Cardiac muscle cell (in vitro differentiated cells and primary cell): ENCODE results near the gene RSPO4. TPM values are rescaled to one million over a fixed set of nuclear protein-coding genes. Genes with fewer than 3 reads are reported as not detected.

ENCODE experiments used
- DNase-seq, 2 donors: peaks; one replicate each; pipeline versions ENCODE4 v3.0.0 to v3.0.0-alpha.2; 2010 to 2017; ENCODE audit warnings: low read depth in 1 of 2, low spot score in 1 of 2
- H3K27ac ChIP-seq: fragments of 200-600 bp; sonication (generic); 2 replicates; pipeline ENCODE4 v1.5.1; 2016
- H3K27me3 ChIP-seq: fragments of 200-600 bp; sonication (generic); 2 replicates; pipeline ENCODE4 v1.6.0; 2016; ENCODE audit warnings: control low read depth
- H3K36me3 ChIP-seq: fragments of 200-600 bp; sonication (generic); 2 replicates; pipeline ENCODE4 v1.5.1; 2016; ENCODE audit warnings: control low read depth
- H3K4me1 ChIP-seq: fragments of 200-600 bp; sonication (generic); 2 replicates; pipeline ENCODE4 v1.8.1; 2017; ENCODE audit warnings: low read depth, mild to moderate bottlenecking, mixed run types
- H3K4me3 ChIP-seq: fragments of 200-600 bp; sonication (generic); 2 replicates; pipeline ENCODE4 v1.5.1; 2016; ENCODE audit warnings: mild to moderate bottlenecking
- H3K9me3 ChIP-seq: fragments of 200-600 bp; sonication (generic); 2 replicates; pipeline ENCODE4 v1.5.1; 2017; ENCODE audit warnings: low read depth, mild to moderate bottlenecking, control low read depth
- CTCF ChIP-seq: IDR thresholded peaks from 2 replicates; pipeline ENCODE4 v1.5.1; 2012; ENCODE audit warnings: low read depth, mild to moderate bottlenecking, low read length
- polyA plus RNA-seq: library from polyadenylated mRNA; unstranded; fragments of >200 nt; fragmentation: Nextera tagmentation; extraction: Ambion mirVana; gene quantifications from 2 replicates; pipeline ENCODE4 v1.2.1, GENCODE V29; 2016
- total RNA-seq: library from RNA; depleted of rRNA; stranded (reverse); fragments of >200 nt; gene quantifications from 2 replicates; pipeline ENCODE4 v1.2.3, GENCODE V29; 2016

Gene RSPO4
- total and polyA plus RNA-seq, 2 experiments from 2014 or later = 8.1 to 8.4 TPM

GRCh38 chr20:955111-955510, 47.0 kb downstream of the RSPO4 start:
- no peak overlapping the region for H3K27ac ChIP-seq
- DNase-seq = no peak

GRCh38 chr20:953742-954141, 48.4 kb downstream of the RSPO4 start:
- H3K9me3 ChIP-seq = no peaks in the 10 kb centered on the region
- no peak overlapping the region for H3K4me3 ChIP-seq
- no peak overlapping the region for H3K27ac ChIP-seq
- no peaks in the 10 kb centered on the region for H3K4me1 ChIP-seq
- H3K36me3 ChIP-seq = no peaks in the 10 kb centered on the region
- no peaks in the 10 kb centered on the region for H3K27me3 ChIP-seq
- DNase-seq = peak; percentile 14 to 45
- TF ChIP-seq CTCF = peak; percentile 48

More at GRCh38 chr20:955111-955510, 47.0 kb downstream of the RSPO4 start:
- H3K4me3 ChIP-seq = no peak overlapping the region
- no peaks in the 10 kb centered on the region for H3K9me3 ChIP-seq
- H3K36me3 ChIP-seq = no peaks in the 10 kb centered on the region
- H3K4me1 ChIP-seq = no peaks in the 10 kb centered on the region
- no peak for TF ChIP-seq CTCF
- H3K27me3 ChIP-seq = no peaks in the 10 kb centered on the region

- no peak overlapping the region for H3K27ac ChIP-seq
- no peak overlapping the region for H3K4me3 ChIP-seq
- H3K36me3 ChIP-seq = no peaks in the 10 kb centered on the region
- no peak for DNase-seq
- H3K4me1 ChIP-seq = no peaks in the 10 kb centered on the region
- H3K27me3 ChIP-seq = no peaks in the 10 kb centered on the region
- H3K9me3 ChIP-seq = no peaks in the 10 kb centered on the region
- TF ChIP-seq CTCF = no peak
These were observed 49.8 kb downstream of the RSPO4 start for GRCh38 chr20:952196-952795.

- no peak overlapping the region for H3K4me3 ChIP-seq
- H3K36me3 ChIP-seq = no peaks in the 10 kb centered on the region
- no peaks in the 10 kb centered on the region for H3K27me3 ChIP-seq
- no peaks in the 10 kb centered on the region for H3K9me3 ChIP-seq
- H3K27ac ChIP-seq = no peak overlapping the region
- peak in 1 of 2 donors; percentile 7 for DNase-seq
- peaks cover 4% of the 10 kb centered on the region for H3K4me1 ChIP-seq
- TF ChIP-seq CTCF = no peak
These were observed 50.5 kb downstream of the RSPO4 start for GRCh38 chr20:951384-952169.

GRCh38 chr20:949717-950116, 52.4 kb downstream of the RSPO4 start:
- no peak for TF ChIP-seq CTCF
- Histone ChIP-seq H3K9me3 (no peaks in the 10 kb centered on the region), H3K36me3 (no peaks in the 10 kb centered on the region), H3K27me3 (no peaks in the 10 kb centered on the region), H3K4me1 (peaks cover 18% of the 10 kb centered on the region), H3K27ac (no peak overlapping the region), H3K4me3 (no peak overlapping the region)
- DNase-seq = no peak
